Transverse colon (tissue), 3 donors: ENCODE data around the gene PNPLA1.

Experiments used
- CTCF ChIP-seq, 5 experiments: fragments of 200-600 bp in 3 of 5; fragments of 450-650 bp in 2 of 5; sonication (generic) in 3 of 5; IDR thresholded peaks; 1 replicate in 2 of 5; 2 replicates in 3 of 5; pipeline ENCODE4 v1.5.1; 2016 to 2017; ENCODE audit warnings: antibody characterized with exemption in 5 of 5, inconsistent platforms in 3 of 5, mild to moderate bottlenecking in 2 of 5, moderate library complexity in 1 of 5
- POLR2A ChIP-seq: fragments of 450-650 bp; IDR thresholded peaks from one replicate; pipeline ENCODE4 v1.6.1; 2016; ENCODE audit warnings: antibody characterized with exemption, mild to moderate bottlenecking, moderate library complexity

- TF ChIP-seq CTCF (IDR thresholded peaks at IDR 0.05) (no peak), POLR2A (no peak)
These were observed 88.0 kb downstream of the PNPLA1 start for GRCh38 chr6:36357872-36358225.
